Caco-2 (cell line): ENCODE data around the gene GRM1. TPM values are rescaled to one million over a fixed set of nuclear protein-coding genes. Genes with fewer than 3 reads are reported as not detected.

Source experiments
- BruUV-seq: library from RNA; stranded (reverse); fragments of 400-500 nt; replicated peaks from 2 replicates; lab custom pipeline; 2021; lab: Mats Ljungman, UMichigan
- CTCF ChIA-PET: fragments of 300-600 bp; sonication (Branson Sonifier 250); formaldehyde crosslinking; loops from one replicate; lab custom pipeline; 2022; ENCODE audit warnings: antibody characterized with exemption; lab: Charles Lee
- POLR2A ChIA-PET: fragments of 300-600 bp; sonication (Branson Sonifier 250); formaldehyde crosslinking; loops from one replicate; lab custom pipeline; 2022; ENCODE audit warnings: antibody characterized with exemption; lab: Charles Lee
- DNase-seq, 2 experiments: peaks; one replicate each; pipeline versions ENCODE4 v3.0.0 to v3.0.0-alpha.2; 2020 to 2022
- H3K27me3 ChIP-seq: replicated peaks from 2 replicates; pipeline ENCODE4 v1.6.0; 2011; ENCODE audit warnings: low read length; ENCODE audit not compliant: control insufficient read depth, insufficient read depth
- H3K36me3 ChIP-seq: 2 replicates; pipeline ENCODE4 v1.5.1; 2011; ENCODE audit warnings: low read length; ENCODE audit not compliant: control insufficient read depth, insufficient read depth
- H3K4me1 ChIP-seq: fragments of 250-450 bp; sonication (Bioruptor Pico); 2 replicates; pipeline ENCODE4 v1.5.1; 2020; ENCODE audit warnings: mild to moderate bottlenecking
- H3K4me3 ChIP-seq: 2 replicates; pipeline ENCODE4 v1.5.1; 2011; ENCODE audit warnings: low read depth, mild to moderate bottlenecking, control low read depth, low read length
- H3K9me3 ChIP-seq: fragments of 250-450 bp; sonication (Bioruptor Pico); 2 replicates; pipeline ENCODE4 v1.5.1; 2020; ENCODE audit warnings: mild to moderate bottlenecking, moderate library complexity
- H3K27ac Mint-ChIP-seq: one replicate; pipeline ENCODE4 v1.8.0; 2022; ENCODE audit warnings: mixed read lengths; ENCODE audit not compliant: unreplicated experiment
- H3K27me3 Mint-ChIP-seq: one replicate; pipeline ENCODE4 v1.8.0; 2022; ENCODE audit warnings: mixed read lengths; ENCODE audit not compliant: insufficient read depth, unreplicated experiment
- H3K36me3 Mint-ChIP-seq: one replicate; pipeline ENCODE4 v1.8.0; 2022; ENCODE audit warnings: mild to moderate bottlenecking, mixed read lengths; ENCODE audit not compliant: insufficient read depth, unreplicated experiment
- H3K4me1 Mint-ChIP-seq: one replicate; pipeline ENCODE4 v1.8.0; 2022; ENCODE audit warnings: low read depth, mixed read lengths; ENCODE audit not compliant: unreplicated experiment
- H3K4me3 Mint-ChIP-seq: one replicate; pipeline ENCODE4 v1.8.0; 2022; ENCODE audit warnings: mild to moderate bottlenecking, moderate library complexity, mixed read lengths; ENCODE audit not compliant: unreplicated experiment
- H3K9me3 Mint-ChIP-seq: one replicate; pipeline ENCODE4 v1.8.0; 2022; ENCODE audit warnings: mixed read lengths; ENCODE audit not compliant: unreplicated experiment
- intact Hi-C: fragments of 100-400 bp; cut with micrococcal nuclease; formaldehyde crosslinking; loops from one replicate; pipeline ENCODE4 v1.10.0; 2022; ENCODE audit not compliant: unreplicated experiment
- total RNA-seq: library from RNA; stranded (reverse); gene quantifications from 2 replicates; pipeline ENCODE4 v1.2.3, GENCODE V29; 2022
- TF ChIP-seq, protein P1 (sequence below), 2 experiments: fragments of 200-600 bp in 1 of 2; IDR thresholded peaks; 1 replicate in 1 of 2; 2 replicates in 1 of 2; pipeline versions ENCODE4 v1.5.1 to v1.8.0; 2011 to 2022; ENCODE audit warnings: antibody characterized with exemption in 1 of 2, control low read depth in 1 of 2, inconsistent platforms in 1 of 2, low read depth in 1 of 2, low read length in 1 of 2, mild to moderate bottlenecking in 1 of 2, moderate library complexity in 1 of 2; ENCODE audit not compliant: insufficient read depth in 1 of 2, severe bottlenecking in 1 of 2, unreplicated experiment in 1 of 2

The GRM1 gene
- total RNA-seq, 1 experiment from 2014 or later, result not detected

DNA sequence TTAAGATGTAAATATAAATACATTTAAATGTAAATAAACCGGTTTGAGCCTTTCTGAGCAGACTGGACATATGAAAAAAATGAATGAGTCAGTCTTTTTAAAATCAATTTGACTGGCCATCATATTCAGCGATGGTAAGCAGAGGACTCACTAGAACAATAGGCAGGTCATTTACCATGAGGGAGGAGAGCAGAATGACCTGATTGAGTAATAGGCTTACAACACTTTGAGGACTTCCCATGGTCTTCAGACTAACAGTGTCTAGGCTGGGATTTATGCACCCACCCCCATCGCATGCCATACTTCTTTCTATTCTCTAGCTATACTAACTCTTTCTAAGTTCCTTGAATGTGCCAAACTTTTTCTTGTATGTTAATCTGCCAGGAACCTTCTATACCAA, 272.9 kb downstream of the GRM1 start:
- no peak for DNase-seq
- intact Hi-C loops, result no loop called here
- Histone ChIP-seq H3K36me3 (no peaks in the 10 kb centered on the region), H3K9me3 (no peaks in the 10 kb centered on the region), H3K4me1 (no peaks in the 10 kb centered on the region), H3K4me3 (no peak overlapping the region), H3K27me3 (no peaks in the 10 kb centered on the region)
- CTCF ChIA-PET, result no interaction called here
- H3K4me1 Mint-ChIP-seq, result no peaks in the 10 kb centered on the region
- H3K36me3 Mint-ChIP-seq, result no peaks in the 10 kb centered on the region
- TF ChIP-seq, protein P1, sequence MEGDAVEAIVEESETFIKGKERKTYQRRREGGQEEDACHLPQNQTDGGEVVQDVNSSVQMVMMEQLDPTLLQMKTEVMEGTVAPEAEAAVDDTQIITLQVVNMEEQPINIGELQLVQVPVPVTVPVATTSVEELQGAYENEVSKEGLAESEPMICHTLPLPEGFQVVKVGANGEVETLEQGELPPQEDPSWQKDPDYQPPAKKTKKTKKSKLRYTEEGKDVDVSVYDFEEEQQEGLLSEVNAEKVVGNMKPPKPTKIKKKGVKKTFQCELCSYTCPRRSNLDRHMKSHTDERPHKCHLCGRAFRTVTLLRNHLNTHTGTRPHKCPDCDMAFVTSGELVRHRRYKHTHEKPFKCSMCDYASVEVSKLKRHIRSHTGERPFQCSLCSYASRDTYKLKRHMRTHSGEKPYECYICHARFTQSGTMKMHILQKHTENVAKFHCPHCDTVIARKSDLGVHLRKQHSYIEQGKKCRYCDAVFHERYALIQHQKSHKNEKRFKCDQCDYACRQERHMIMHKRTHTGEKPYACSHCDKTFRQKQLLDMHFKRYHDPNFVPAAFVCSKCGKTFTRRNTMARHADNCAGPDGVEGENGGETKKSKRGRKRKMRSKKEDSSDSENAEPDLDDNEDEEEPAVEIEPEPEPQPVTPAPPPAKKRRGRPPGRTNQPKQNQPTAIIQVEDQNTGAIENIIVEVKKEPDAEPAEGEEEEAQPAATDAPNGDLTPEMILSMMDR (IDR thresholded peaks at IDR 0.05; ENCODE audit: insufficient read depth in 1 of 2, low read depth in 1 of 2, low read length in 1 of 2, severe bottlenecking in 1 of 2, unreplicated experiment in 1 of 2), result no peak
- no TSS peak for BruUV-seq
- H3K4me3 Mint-ChIP-seq, result no peak overlapping the region
- H3K9me3 Mint-ChIP-seq, result no peaks in the 10 kb centered on the region
- no peak overlapping the region for H3K27ac Mint-ChIP-seq
- peaks cover 3% of the 10 kb centered on the region for H3K27me3 Mint-ChIP-seq
- POLR2A ChIA-PET, result no interaction called here

- DNase-seq, result no peak
- Mint-ChIP-seq H3K9me3 (no peaks in the 10 kb centered on the region), H3K4me3 (no peak overlapping the region), H3K36me3 (no peaks in the 10 kb centered on the region), H3K27ac (no peak overlapping the region), H3K27me3 (peaks cover 3% of the 10 kb centered on the region), H3K4me1 (no peaks in the 10 kb centered on the region)
- TF ChIP-seq, protein P1 (IDR thresholded peaks at IDR 0.05; ENCODE audit: insufficient read depth in 1 of 2, low read depth in 1 of 2, low read length in 1 of 2, severe bottlenecking in 1 of 2, unreplicated experiment in 1 of 2), result no peak
- no peaks in the 10 kb centered on the region for H3K4me1 ChIP-seq
- CTCF ChIA-PET, result no interaction called here
- no peaks in the 10 kb centered on the region for H3K9me3 ChIP-seq
- POLR2A ChIA-PET, result no interaction called here
- no peaks in the 10 kb centered on the region for H3K27me3 ChIP-seq
- no TSS peak for BruUV-seq
- no peaks in the 10 kb centered on the region for H3K36me3 ChIP-seq
- intact Hi-C loops, result no loop called here
- H3K4me3 ChIP-seq, result no peak overlapping the region
Observed at GRCh38 chr6:146302994-146303393, 274.1 kb downstream of the GRM1 start.

GRCh38 chr6:146304181-146304580, 275.3 kb downstream of the GRM1 start:
- no peak overlapping the region for H3K4me3 Mint-ChIP-seq
- no TSS peak for BruUV-seq
- POLR2A ChIA-PET, result no interaction called here

More at GRCh38 chr6:146304181-146304580, 275.3 kb downstream of the GRM1 start:
- Mint-ChIP-seq H3K27me3 (peaks cover 3% of the 10 kb centered on the region), H3K27ac (no peak overlapping the region), H3K9me3 (no peaks in the 10 kb centered on the region), H3K36me3 (no peaks in the 10 kb centered on the region), H3K4me1 (no peaks in the 10 kb centered on the region)
- CTCF ChIA-PET, result no interaction called here
- TF ChIP-seq, protein P1 (IDR thresholded peaks at IDR 0.05; ENCODE audit: insufficient read depth in 1 of 2, low read depth in 1 of 2, low read length in 1 of 2, severe bottlenecking in 1 of 2, unreplicated experiment in 1 of 2), result no peak
- Histone ChIP-seq H3K9me3 (no peaks in the 10 kb centered on the region), H3K36me3 (no peaks in the 10 kb centered on the region), H3K4me3 (no peak overlapping the region), H3K27me3 (no peaks in the 10 kb centered on the region), H3K4me1 (no peaks in the 10 kb centered on the region)
- intact Hi-C loops, result no loop called here
- DNase-seq, result no peak
